ENCODE results near the gene ITGB2.

The ITGB2 gene

GRCh38 chr21:44846485-44847260 is 74.0 kb downstream of the ITGB2 start:
- peak; percentile 76 for DNase-seq (ENCODE audit: low spot score)

GRCh38 chr21:44846224-44846484 is 74.5 kb downstream of the ITGB2 start:
- no peak for DNase-seq (ENCODE audit: low spot score)

DNA sequence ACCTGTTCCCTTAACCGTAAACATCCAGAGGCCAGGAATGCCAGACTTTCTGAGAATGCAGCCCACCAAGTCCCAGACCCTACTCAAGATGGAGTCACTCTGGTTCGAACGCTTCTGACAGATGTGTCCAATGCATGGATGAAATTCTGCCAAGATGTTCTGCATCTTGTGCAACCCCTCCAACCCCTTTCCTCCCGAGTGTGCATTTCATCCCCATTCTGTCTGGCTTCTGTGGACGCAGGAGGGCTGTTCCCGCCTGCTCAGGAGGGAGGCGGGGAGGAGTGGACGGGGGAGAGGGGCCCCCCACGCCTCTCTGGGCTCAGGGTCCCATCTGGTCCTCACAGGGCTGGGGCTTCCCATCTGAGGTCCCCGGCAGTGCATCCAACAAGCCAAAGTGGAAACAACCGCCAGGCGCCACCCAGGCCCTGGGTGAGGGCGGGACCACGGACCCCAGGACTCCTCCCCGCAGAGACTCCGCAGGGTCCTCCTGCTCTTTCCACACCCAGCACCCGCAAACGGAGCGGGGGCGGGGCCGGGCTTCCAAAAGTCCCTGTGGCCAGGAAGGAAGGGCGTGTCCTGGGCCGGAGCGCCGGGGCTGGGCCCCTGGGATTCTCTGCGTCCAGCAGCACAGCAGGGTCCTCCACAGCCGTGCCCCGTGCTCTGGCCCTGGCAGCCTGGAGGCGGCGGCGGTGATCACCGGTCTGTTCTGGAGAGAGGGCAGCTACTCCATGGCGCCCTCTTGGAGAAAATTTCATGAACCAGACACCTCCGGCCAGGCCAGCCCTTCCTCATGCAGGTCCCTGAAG is 75.1 kb downstream of the ITGB2 start:
- DNase-seq (ENCODE audit: low spot score): peak; percentile 80

- no peak for DNase-seq (ENCODE audit: low spot score)
Measured at GRCh38 chr21:44844256-44844655, 76.4 kb downstream of the ITGB2 start.

- no peak for DNase-seq (ENCODE audit: low spot score)
Measured at GRCh38 chr21:44842721-44843445, 77.8 kb downstream of the ITGB2 start.

GRCh38 chr21:44842087-44842486 is 78.6 kb downstream of the ITGB2 start:
- DNase-seq (ENCODE audit: low spot score): no peak

GRCh38 chr21:44840771-44841170 is 79.9 kb downstream of the ITGB2 start:
- DNase-seq (ENCODE audit: low spot score): no peak

GRCh38 chr21:44838951-44839350 is 81.7 kb downstream of the ITGB2 start:
- DNase-seq (ENCODE audit: low spot score): no peak

DNA sequence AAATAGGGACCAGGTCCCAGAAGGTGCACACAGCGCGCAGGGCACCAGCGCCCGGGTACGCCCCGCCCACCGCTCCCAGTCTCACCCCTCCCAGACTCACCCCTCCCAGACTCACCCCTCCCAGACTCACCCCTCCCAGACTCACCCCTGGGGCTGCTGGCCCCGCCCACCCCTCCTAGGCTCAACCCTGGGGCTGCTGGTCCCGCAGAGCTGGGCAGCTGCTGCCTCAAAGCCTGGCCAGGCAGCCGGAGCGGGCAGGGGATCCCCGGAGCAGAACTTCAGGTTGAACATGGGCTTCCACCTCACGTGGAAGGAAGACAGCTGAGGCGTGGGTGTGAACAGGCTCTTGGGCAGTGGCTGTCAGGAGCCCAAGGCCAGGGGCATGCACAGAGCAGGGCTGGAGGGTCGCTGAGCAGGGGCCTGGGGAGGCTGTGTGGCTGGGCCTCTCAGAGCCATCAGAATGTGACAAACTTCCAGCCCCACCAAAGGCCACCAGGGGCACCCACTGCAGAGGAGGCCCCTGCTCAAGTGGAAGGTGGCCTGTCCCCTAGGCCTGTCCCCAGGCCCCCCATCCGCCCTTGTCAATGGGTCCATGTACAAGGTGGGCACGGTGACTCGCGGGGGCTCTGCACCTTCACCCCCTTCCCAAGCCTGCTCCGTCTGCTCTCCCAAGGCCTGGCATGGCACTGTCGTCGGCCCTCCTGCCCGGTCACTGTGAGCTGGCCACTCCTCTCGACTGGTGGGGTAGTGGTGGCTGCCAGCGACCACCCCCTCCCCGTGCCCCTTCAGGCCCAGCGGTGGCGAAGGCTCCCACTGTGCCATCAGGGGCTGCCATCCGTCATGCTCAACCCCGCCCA is 82.4 kb downstream of the ITGB2 start:
- DNase-seq (ENCODE audit: low spot score): no peak

DNA sequence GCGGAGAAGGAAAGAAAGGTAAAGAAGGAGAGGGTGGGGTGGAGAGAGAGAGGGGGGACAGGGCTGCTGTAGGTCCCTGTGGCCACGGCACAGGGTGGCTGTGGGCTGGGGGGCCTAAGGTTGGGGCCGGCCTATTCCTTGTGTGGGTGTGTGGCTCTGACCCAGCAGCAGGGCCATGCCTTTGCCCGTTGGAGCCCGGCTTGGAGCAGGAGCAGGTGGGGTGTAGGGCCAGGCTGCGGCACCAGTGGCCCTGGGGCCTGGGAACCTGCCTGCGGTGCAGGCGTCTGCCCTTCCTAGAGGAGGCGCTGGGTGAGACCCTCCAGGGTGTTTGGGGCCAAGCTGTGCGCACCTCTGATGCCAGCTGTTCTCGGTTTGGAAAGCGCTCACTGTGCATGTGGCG is 83.2 kb downstream of the ITGB2 start:
- no peak for DNase-seq (ENCODE audit: low spot score)

GRCh38 chr21:44836666-44837471 is 83.8 kb downstream of the ITGB2 start:
- peak; percentile 60 for DNase-seq (ENCODE audit: low spot score)

DNA sequence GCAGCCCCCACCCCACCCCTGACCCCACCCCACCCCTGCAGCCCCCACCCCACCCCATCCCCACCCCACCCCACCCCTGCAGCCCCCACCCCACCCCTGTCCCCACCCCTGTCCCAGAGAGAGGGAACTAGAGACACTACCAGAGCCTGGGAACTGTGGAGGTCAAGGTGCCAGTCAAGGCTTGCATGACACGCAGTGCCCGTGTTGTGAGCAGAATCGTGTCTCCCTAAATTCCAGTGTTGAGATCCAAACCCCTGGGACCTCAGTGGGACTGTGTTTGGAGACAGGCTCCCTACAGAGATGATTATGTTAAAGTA is 84.4 kb downstream of the ITGB2 start:
- DNase-seq (ENCODE audit: low spot score): no peak

Measured in AG08395 (cell line).